Endothelial cell of umbilical vein (primary cell): ENCODE results near the gene ANKS1A.

ENCODE experiments used
- CTCF ChIP-seq, 2 donors: IDR thresholded peaks; 1 replicate in 1 of 2; 2 replicates in 1 of 2; pipeline ENCODE4 v1.5.1; 2011; ENCODE audit warnings: low read length in 2 of 2, mild to moderate bottlenecking in 2 of 2, moderate library complexity in 2 of 2, control low read depth in 1 of 2, inconsistent platforms in 1 of 2, low read depth in 1 of 2; ENCODE audit not compliant: insufficient read depth in 1 of 2; ENCODE audit errors: extremely low read depth in 1 of 2
- JUN ChIP-seq: IDR thresholded peaks from 2 replicates; pipeline ENCODE4 v1.6.1; 2011; ENCODE audit warnings: borderline replicate concordance, low read depth; ENCODE audit not compliant: insufficient read length, insufficient read depth
- POLR2A ChIP-seq: IDR thresholded peaks from 2 replicates; pipeline ENCODE4 v1.6.1; 2012; ENCODE audit warnings: low read depth, mild to moderate bottlenecking, control low read depth, low read length
- POLR2AphosphoS5 ChIP-seq: IDR thresholded peaks from 2 replicates; pipeline ENCODE4 v1.6.1; 2012; ENCODE audit warnings: low read depth, mild to moderate bottlenecking, control low read depth, low read length, moderate library complexity; ENCODE audit not compliant: insufficient read depth

- TF ChIP-seq JUN, result peak; percentile 53
- TF ChIP-seq POLR2AphosphoS5, result no peak
- no peak for TF ChIP-seq CTCF (IDR thresholded peaks at IDR 0.05; ENCODE audit: extremely low read depth in 1 of 2, insufficient read depth in 1 of 2, low read depth in 1 of 2, low read length in 2 of 2)
- no peak for TF ChIP-seq POLR2A
These were observed 33.2 kb downstream of the ANKS1A start for GRCh38 chr6:34922177-34922663.
